Ishikawa (cell line): ENCODE measurements around the gene FAM9C.

Source experiments
- CEBPB ChIP-seq: IDR thresholded peaks from 2 replicates; pipeline ENCODE4 v1.6.1; 2012
- EP300 ChIP-seq: IDR thresholded peaks from 2 replicates; pipeline ENCODE4 v1.6.1; 2012; ENCODE audit warnings: borderline replicate concordance
- RAD21 ChIP-seq: IDR thresholded peaks from 2 replicates; pipeline ENCODE4 v1.6.1; 2012; ENCODE audit warnings: low read depth
- TAF1 ChIP-seq: IDR thresholded peaks from 2 replicates; pipeline ENCODE4 v1.6.1; 2012; ENCODE audit warnings: low read depth, mild to moderate bottlenecking
- ZBTB7A ChIP-seq: IDR thresholded peaks from 2 replicates; pipeline ENCODE4 v1.6.1; 2012; ENCODE audit warnings: low read depth
- TF ChIP-seq, protein P1 (sequence below): IDR thresholded peaks from 2 replicates; pipeline ENCODE4 v1.6.1; 2012

DNA sequence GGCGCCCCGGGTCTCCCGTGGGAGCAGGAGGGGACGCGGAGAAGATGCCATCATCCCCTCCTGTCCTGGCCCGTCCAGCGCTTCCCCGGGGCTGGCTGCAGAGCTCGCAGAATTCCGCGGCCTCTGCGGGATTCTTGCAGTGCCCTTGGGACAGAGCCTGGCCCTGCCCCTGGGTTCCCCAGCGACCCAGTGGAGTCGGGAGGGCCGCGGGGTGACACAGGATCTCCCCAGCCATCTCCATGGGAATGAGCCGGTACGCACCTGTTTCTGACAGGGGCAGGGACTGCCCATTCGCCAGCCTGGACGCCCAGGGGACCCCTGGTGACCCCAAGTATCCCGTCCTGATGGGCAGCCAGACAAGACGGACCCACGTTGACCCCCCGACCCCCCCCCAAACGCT is 482 bp downstream of the FAM9C start:
- TF ChIP-seq ZBTB7A (no peak), RAD21 (no peak), TAF1 (no peak), EP300 (no peak), CEBPB (no peak)
- TF ChIP-seq, protein P1, sequence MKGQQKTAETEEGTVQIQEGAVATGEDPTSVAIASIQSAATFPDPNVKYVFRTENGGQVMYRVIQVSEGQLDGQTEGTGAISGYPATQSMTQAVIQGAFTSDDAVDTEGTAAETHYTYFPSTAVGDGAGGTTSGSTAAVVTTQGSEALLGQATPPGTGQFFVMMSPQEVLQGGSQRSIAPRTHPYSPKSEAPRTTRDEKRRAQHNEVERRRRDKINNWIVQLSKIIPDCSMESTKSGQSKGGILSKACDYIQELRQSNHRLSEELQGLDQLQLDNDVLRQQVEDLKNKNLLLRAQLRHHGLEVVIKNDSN = no peak
